SK-N-SH treated with all-trans-retinoic acid at 6 μM for 48 hours (cell line): Measurements from ENCODE around the gene HOXA6.

Experiments used
- ARNTL ChIP-seq: fragments of 450-650 bp; formaldehyde crosslinking; IDR thresholded peaks from 2 replicates; pipeline ENCODE4 v1.5.0; 2020; ENCODE audit warnings: low read depth, mild to moderate bottlenecking, moderate library complexity, borderline replicate concordance
- OSR1 ChIP-seq: fragments of 250-450 bp; sonication (Bioruptor Pico); IDR thresholded peaks from 2 replicates; pipeline ENCODE4 v1.8.0; 2022; ENCODE audit warnings: moderate library complexity, mild to moderate bottlenecking, inconsistent platforms

DNA sequence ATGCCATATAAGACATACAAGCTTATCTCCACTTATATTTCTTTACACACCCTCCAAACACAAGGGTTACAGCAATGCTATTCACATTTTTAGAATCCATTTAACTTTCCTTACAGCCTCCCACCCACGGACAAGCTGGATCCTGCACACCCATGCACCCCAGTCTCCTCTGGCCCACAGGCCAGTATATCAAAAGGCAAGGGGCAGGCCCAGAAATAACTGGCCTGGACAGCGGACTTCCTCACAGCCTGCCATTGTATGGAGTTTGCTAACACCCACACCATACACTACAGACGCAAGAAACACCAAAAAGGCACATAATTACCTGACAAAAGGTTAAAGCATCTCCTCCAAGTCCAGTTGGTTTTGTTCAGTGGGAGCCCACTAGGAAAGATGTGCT lies 29.0 kb downstream of the HOXA6 start:
- TF ChIP-seq OSR1 (CRISPR knock-in tag) (no peak), ARNTL (no peak)
